Measurements from ENCODE around the gene TPRN. TPM values are rescaled to one million over a fixed set of nuclear protein-coding genes. Genes with fewer than 3 reads are reported as not detected.

TPRN gene
- total and polyA plus RNA-seq, 12 donors: 10.2 to 31.5 (median 20.4) TPM

DNA sequence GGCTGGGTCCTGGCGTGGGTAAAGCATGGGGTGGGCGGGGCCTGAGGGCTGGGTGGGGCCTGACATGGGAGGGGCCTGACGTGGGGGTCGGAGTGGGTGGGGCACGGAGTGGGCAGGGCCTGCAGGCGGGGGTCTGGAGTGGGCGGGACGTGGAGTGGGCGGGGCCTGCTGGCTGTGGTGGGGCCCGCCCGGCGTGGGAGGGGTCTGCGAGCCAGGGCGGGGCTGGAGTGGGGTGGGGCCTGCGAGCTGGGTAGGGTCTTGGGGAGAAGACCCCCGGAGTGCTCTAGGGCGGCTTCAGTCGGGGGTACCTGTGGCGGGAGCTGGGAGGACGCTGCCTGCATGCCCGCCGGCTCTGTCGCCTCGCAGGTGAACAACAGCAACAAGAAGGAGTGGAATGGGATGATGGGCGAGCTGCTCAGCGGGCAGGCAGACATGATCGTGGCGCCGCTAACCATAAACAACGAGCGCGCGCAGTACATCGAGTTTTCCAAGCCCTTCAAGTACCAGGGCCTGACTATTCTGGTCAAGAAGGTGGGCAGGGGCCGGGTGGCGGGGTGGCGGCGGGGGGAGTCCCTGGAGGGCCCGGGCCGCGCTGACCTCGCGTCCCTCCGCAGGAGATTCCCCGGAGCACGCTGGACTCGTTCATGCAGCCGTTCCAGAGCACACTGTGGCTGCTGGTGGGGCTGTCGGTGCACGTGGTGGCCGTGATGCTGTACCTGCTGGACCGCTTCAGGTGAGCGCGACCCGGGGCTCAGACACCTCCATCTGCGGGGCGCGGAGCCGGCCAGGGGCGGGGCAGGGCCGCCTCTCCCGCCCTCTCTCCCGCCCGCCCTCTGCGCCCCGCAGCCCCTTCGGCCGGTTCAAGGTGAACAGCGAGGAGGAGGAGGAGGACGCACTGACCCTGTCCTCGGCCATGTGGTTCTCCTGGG lies 38.7 kb downstream of the TPRN start:
- Histone ChIP-seq H3K9me3 (no peaks in the 10 kb centered on the region), H3K27ac (no peak overlapping the region), H3K4me1 (peaks cover 3 to 23% (median 17%) of the 10 kb centered on the region in 9 donors), H3K27me3 (peaks cover 64 to 100% (median 100%) of the 10 kb centered on the region in 7 donors), H3K4me3 (no peak overlapping the region), H3K36me3 (no peaks in the 10 kb centered on the region)
- intact Hi-C loops (cut with DNase I): no loop called here
- TF ChIP-seq, protein P1, sequence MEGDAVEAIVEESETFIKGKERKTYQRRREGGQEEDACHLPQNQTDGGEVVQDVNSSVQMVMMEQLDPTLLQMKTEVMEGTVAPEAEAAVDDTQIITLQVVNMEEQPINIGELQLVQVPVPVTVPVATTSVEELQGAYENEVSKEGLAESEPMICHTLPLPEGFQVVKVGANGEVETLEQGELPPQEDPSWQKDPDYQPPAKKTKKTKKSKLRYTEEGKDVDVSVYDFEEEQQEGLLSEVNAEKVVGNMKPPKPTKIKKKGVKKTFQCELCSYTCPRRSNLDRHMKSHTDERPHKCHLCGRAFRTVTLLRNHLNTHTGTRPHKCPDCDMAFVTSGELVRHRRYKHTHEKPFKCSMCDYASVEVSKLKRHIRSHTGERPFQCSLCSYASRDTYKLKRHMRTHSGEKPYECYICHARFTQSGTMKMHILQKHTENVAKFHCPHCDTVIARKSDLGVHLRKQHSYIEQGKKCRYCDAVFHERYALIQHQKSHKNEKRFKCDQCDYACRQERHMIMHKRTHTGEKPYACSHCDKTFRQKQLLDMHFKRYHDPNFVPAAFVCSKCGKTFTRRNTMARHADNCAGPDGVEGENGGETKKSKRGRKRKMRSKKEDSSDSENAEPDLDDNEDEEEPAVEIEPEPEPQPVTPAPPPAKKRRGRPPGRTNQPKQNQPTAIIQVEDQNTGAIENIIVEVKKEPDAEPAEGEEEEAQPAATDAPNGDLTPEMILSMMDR (IDR thresholded peaks at IDR 0.05): no peak
- ATAC-seq: no peak
- no peak for DNase-seq
- WGBS, 2 donors: 3 to 5% methylated on average over 55 to 69 of the region's 71 CpGs

DNA sequence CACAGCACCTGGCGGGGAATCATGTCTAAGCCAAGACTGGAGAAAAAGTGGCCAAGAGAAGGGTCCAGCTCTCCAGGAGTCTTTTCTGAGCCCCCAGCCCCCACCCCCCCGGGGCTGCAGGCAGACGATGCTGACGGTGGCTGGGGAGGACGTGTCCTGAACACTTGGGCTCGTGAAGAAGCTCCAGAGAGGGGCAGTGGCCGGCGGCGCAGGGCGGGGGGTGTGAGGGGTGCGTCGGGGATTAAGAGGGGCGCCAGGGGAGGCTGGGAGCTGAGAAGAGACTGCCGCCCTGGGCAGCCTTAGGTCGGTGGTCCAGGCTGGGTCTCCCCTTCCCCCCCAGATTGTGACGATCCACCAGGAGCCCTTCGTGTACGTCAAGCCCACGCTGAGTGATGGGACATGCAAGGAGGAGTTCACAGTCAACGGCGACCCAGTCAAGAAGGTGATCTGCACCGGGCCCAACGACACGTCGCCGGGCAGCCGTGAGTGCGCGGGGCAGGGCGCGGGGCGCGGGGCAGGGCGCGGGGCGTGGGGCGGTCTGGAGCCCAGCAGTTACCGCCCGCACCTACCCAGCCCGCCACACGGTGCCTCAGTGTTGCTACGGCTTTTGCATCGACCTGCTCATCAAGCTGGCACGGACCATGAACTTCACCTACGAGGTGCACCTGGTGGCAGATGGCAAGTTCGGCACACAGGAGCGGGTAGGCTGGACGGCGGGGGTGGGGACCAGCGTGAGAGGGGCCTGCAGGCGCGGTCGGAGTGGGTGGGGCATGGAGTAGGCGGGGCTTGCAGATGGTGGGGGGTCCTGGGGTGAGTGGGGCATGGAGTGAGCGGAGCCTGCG lies 39.6 kb downstream of the TPRN start:
- 32 to 36% methylated on average over 55 to 56 of the region's 56 CpGs for WGBS, 2 donors
- intact Hi-C loops (cut with DNase I): no loop called here
- H3K36me3 ChIP-seq: no peaks in the 10 kb centered on the region
- no peaks in the 10 kb centered on the region for H3K9me3 ChIP-seq
- peaks cover 55 to 100% (median 100%) of the 10 kb centered on the region in 7 donors for H3K27me3 ChIP-seq
- TF ChIP-seq, protein P1 (IDR thresholded peaks at IDR 0.05): no peak
- DNase-seq (no peak), ATAC-seq (no peak)
- no peak overlapping the region for H3K27ac ChIP-seq
- H3K4me1 ChIP-seq: peaks cover 3 to 30% (median 25%) of the 10 kb centered on the region in 9 donors
- H3K4me3 ChIP-seq: no peak overlapping the region

GRCh38 chr9:137160054-137160425 lies 40.5 kb downstream of the TPRN start:
- WGBS, 2 donors: 64 to 68% methylated on average over 17 of the region's 17 CpGs
- TF ChIP-seq, protein P1 (IDR thresholded peaks at IDR 0.05): no peak
- Histone ChIP-seq H3K27me3 (peaks cover 52 to 100% (median 99%) of the 10 kb centered on the region in 7 donors), H3K9me3 (no peaks in the 10 kb centered on the region), H3K27ac (no peak overlapping the region), H3K36me3 (no peaks in the 10 kb centered on the region), H3K4me1 (peaks cover 3 to 30% (median 25%) of the 10 kb centered on the region in 9 donors), H3K4me3 (no peak overlapping the region)
- ATAC-seq (no peak), DNase-seq (no peak)
- intact Hi-C loops (cut with DNase I): no loop called here

Measured in heart right ventricle (tissue), 16 donors.